IMR-90 (cell line): Measurements from ENCODE around the gene ZFYVE28. TPM values are rescaled to one million over a fixed set of nuclear protein-coding genes. Genes with fewer than 3 reads are reported as not detected.

Experiments
- ATAC-seq: fragments of 200-7000 bp; cut with Tn5 transposase; 2 replicates; pipeline ENCODE4 v1.9.1; 2020; ENCODE audit warnings: low read depth, mild to moderate bottlenecking, moderate library complexity
- BruUV-seq: library from RNA; stranded (reverse); fragments of 400-500 nt; replicated peaks from 2 replicates; lab custom pipeline; 2021; lab: Mats Ljungman, UMichigan
- CTCF ChIA-PET: fragments of 300-600 bp; formaldehyde crosslinking; extraction: SDS; loops from one replicate; lab custom pipeline; 2021; ENCODE audit warnings: antibody characterized with exemption; lab: Yijun Ruan, JAX
- POLR2A ChIA-PET: fragments of 300-600 bp; sonication (Branson Sonifier 250); formaldehyde crosslinking; loops from one replicate; lab custom pipeline; 2022; ENCODE audit warnings: antibody characterized with exemption; ENCODE audit not compliant: unreplicated experiment; lab: Charles Lee
- DNase-seq: peaks from one replicate; pipeline ENCODE4 v3.0.0; 2013
- H2AFZ ChIP-seq: replicated peaks from 2 replicates; pipeline ENCODE3; 2013; ENCODE audit warnings: low read length, mild to moderate bottlenecking; ENCODE audit not compliant: poor library complexity
- H2AK5ac ChIP-seq: 2 replicates; pipeline ENCODE4 v1.6.1; 2013; ENCODE audit warnings: low read depth, low read length, inconsistent platforms
- H2AK9ac ChIP-seq: replicated peaks from 2 replicates; pipeline ENCODE3; 2013; ENCODE audit warnings: mild to moderate bottlenecking, low read depth, low read length, moderate library complexity; ENCODE audit not compliant: poor library complexity
- H2BK120ac ChIP-seq: 2 replicates; pipeline ENCODE4 v1.6.1; 2013; ENCODE audit warnings: low read depth, low read length, inconsistent platforms
- H2BK15ac ChIP-seq: 3 replicates; pipeline ENCODE4 v1.6.1; 2013; ENCODE audit warnings: low read depth, low read length, inconsistent platforms
- H2BK20ac ChIP-seq: 2 replicates; pipeline ENCODE4 v1.6.1; 2013; ENCODE audit warnings: low read depth, mild to moderate bottlenecking, inconsistent platforms, low read length, moderate library complexity
- H2BK5ac ChIP-seq: 2 replicates; pipeline ENCODE4 v1.6.1; 2013; ENCODE audit warnings: mild to moderate bottlenecking, low read depth, low read length, inconsistent platforms; ENCODE audit not compliant: poor library complexity, severe bottlenecking
- H3K14ac ChIP-seq: replicated peaks from 2 replicates; pipeline ENCODE4 v1.6.1; 2013; ENCODE audit warnings: low read depth, low read length, inconsistent platforms
- H3K18ac ChIP-seq: 2 replicates; pipeline ENCODE4 v1.6.1; 2013; ENCODE audit warnings: low read depth, low read length, control low read depth
- H3K23ac ChIP-seq: 2 replicates; pipeline ENCODE4 v1.6.1; 2013; ENCODE audit warnings: low read depth, low read length, inconsistent platforms
- H3K27ac ChIP-seq: 2 replicates; pipeline ENCODE4 v1.5.1; 2013; ENCODE audit warnings: mild to moderate bottlenecking, control low read depth, low read length; ENCODE audit not compliant: insufficient read depth
- H3K27me3 ChIP-seq: 2 replicates; pipeline ENCODE4 v1.6.1; 2013; ENCODE audit warnings: low read length; ENCODE audit not compliant: control insufficient read depth, insufficient read depth
- H3K36me3 ChIP-seq: 2 replicates; pipeline ENCODE4 v1.6.1; 2013; ENCODE audit warnings: low read length, mixed read lengths; ENCODE audit not compliant: control insufficient read depth, insufficient read depth
- H3K4ac ChIP-seq: 2 replicates; pipeline ENCODE4 v1.6.1; 2013; ENCODE audit warnings: low read depth, low read length, inconsistent platforms
- H3K4me1 ChIP-seq: 2 replicates; pipeline ENCODE4 v1.6.1; 2013; ENCODE audit warnings: low read length, mixed read lengths; ENCODE audit not compliant: control insufficient read depth, insufficient read depth
- H3K4me2 ChIP-seq: 2 replicates; pipeline ENCODE4 v1.6.1; 2013; ENCODE audit warnings: low read depth, mild to moderate bottlenecking, control low read depth, low read length, moderate library complexity
- H3K4me3 ChIP-seq: 2 replicates; pipeline ENCODE4 v1.5.1; 2013; ENCODE audit warnings: low read depth, mild to moderate bottlenecking, control low read depth, low read length, moderate library complexity; ENCODE audit not compliant: insufficient read depth
- H3K56ac ChIP-seq: 2 replicates; pipeline ENCODE4 v1.6.1; 2013; ENCODE audit warnings: low read length, inconsistent platforms; ENCODE audit not compliant: insufficient read depth; ENCODE audit errors: extremely low read depth
- H3K79me1 ChIP-seq, 2 experiments: 2 replicates each; pipeline ENCODE4 v1.6.1; 2013; ENCODE audit warnings: low read length in 2 of 2, inconsistent platforms in 1 of 2, low read depth in 1 of 2
- H3K9ac ChIP-seq: 2 replicates; pipeline ENCODE4 v1.6.1; 2013; ENCODE audit warnings: low read depth, low read length, control low read depth
- H3K9me1 ChIP-seq: 2 replicates; pipeline ENCODE4 v1.6.1; 2013; ENCODE audit warnings: low read length, inconsistent platforms; ENCODE audit not compliant: insufficient read depth
- H3K9me3 ChIP-seq: 2 replicates; pipeline ENCODE4 v1.6.1; 2013; ENCODE audit warnings: low read length; ENCODE audit not compliant: control insufficient read depth, insufficient read depth
- H4K20me1 ChIP-seq: 2 replicates; pipeline ENCODE4 v1.6.1; 2013; ENCODE audit warnings: low read length, inconsistent platforms; ENCODE audit not compliant: insufficient read depth
- H4K5ac ChIP-seq: 2 replicates; pipeline ENCODE4 v1.6.1; 2013; ENCODE audit warnings: mild to moderate bottlenecking, low read depth, low read length, control low read depth
- H4K8ac ChIP-seq, 2 experiments: 2 replicates each; pipeline ENCODE4 v1.6.1; 2013; ENCODE audit warnings: low read depth in 2 of 2, low read length in 2 of 2, control low read depth in 1 of 2, inconsistent platforms in 1 of 2
- H4K91ac ChIP-seq: 2 replicates; pipeline ENCODE4 v1.6.1; 2013; ENCODE audit warnings: low read depth, low read length, inconsistent platforms; ENCODE audit not compliant: insufficient read depth
- BHLHE40 ChIP-seq: fragments of 150-350 bp; IDR thresholded peaks from 2 replicates; pipeline ENCODE4 v1.6.1; 2016; ENCODE audit warnings: mild to moderate bottlenecking, low read depth, low read length
- CEBPB ChIP-seq: IDR thresholded peaks from 2 replicates; pipeline ENCODE4 v1.6.1; 2012; ENCODE audit warnings: low read depth, low read length, improper control_type of control experiment
- CHD1 ChIP-seq: IDR thresholded peaks from 2 replicates; pipeline ENCODE4 v1.6.1; 2012; ENCODE audit warnings: low read depth, low read length, improper control_type of control experiment
- CTCF ChIP-seq: conservative IDR thresholded peaks from 2 replicates; pipeline ENCODE4 v1.5.1; 2012; ENCODE audit warnings: mild to moderate bottlenecking, low read depth, low read length, improper control_type of control experiment
- FOS ChIP-seq: fragments of 150-350 bp; IDR thresholded peaks from 2 replicates; pipeline ENCODE4 v1.6.1; 2016; ENCODE audit warnings: low read depth, low read length
- MAFK ChIP-seq: IDR thresholded peaks from 2 replicates; pipeline ENCODE4 v1.6.1; 2012; ENCODE audit warnings: low read depth, low read length, improper control_type of control experiment
- MAZ ChIP-seq: IDR thresholded peaks from 2 replicates; pipeline ENCODE4 v1.6.1; 2012; ENCODE audit warnings: low read depth, mild to moderate bottlenecking, low read length, improper control_type of control experiment, moderate library complexity, borderline replicate concordance
- MXI1 ChIP-seq: IDR thresholded peaks from 2 replicates; pipeline ENCODE4 v1.6.1; 2012; ENCODE audit warnings: low read depth, mild to moderate bottlenecking, low read length, moderate library complexity, borderline replicate concordance
- NFE2L2 ChIP-seq: fragments of 150-350 bp; IDR thresholded peaks from 2 replicates; pipeline ENCODE4 v1.6.1; 2016; ENCODE audit warnings: low read depth, mild to moderate bottlenecking, low read length
- RAD21 ChIP-seq: IDR thresholded peaks from 2 replicates; pipeline ENCODE4 v1.6.1; 2012; ENCODE audit warnings: low read length, improper control_type of control experiment
- RCOR1 ChIP-seq: IDR thresholded peaks from 2 replicates; pipeline ENCODE4 v1.6.1; 2012; ENCODE audit warnings: mild to moderate bottlenecking, low read length, improper control_type of control experiment; ENCODE audit not compliant: insufficient replicate concordance
- RFX5 ChIP-seq: IDR thresholded peaks from 2 replicates; pipeline ENCODE4 v1.8.0; 2012; ENCODE audit warnings: low read depth, mild to moderate bottlenecking, low read length, moderate library complexity
- SMC3 ChIP-seq: fragments of 150-350 bp; IDR thresholded peaks from 2 replicates; pipeline ENCODE4 v1.6.1; 2016; ENCODE audit warnings: low read depth, mild to moderate bottlenecking, antibody characterized with exemption, low read length, moderate library complexity
- WGBS, 2 experiments: methylation state at CpG; one replicate each; pipeline versions ENCODE4 v1.1.5 to v1.1.7; 2013; ENCODE audit warnings: missing lambda C conversion rate in 2 of 2; ENCODE audit not compliant: insufficient read length in 1 of 2; ENCODE audit errors: extremely low coverage in 2 of 2; 5-methylcytosine and 5-hydroxymethylcytosine counted together
- dilution Hi-C: fragments of 300-500 bp; cut with HindIII; formaldehyde crosslinking; loops from one replicate; pipeline ENCODE4 v1.14.3; 2018; ENCODE audit warnings: low sequenced_read_pairs; ENCODE audit not compliant: unreplicated experiment
- in situ Hi-C: fragments of 300-500 bp; cut with MboI; formaldehyde crosslinking; loops from 3 replicates; pipeline ENCODE4 v1.14.3; 2019; ENCODE audit warnings: low sequenced_read_pairs, inconsistent platforms, mixed read lengths
- intact Hi-C: fragments of 100-400 bp; cut with micrococcal nuclease; formaldehyde crosslinking; loops from 2 replicates; pipeline ENCODE4 v1.10.0; 2022
- polyA plus RNA-seq, 3 experiments: library from polyadenylated mRNA; depleted of rRNA; stranded (reverse); fragments of >200 nt; gene quantifications; 2 replicates each; pipeline ENCODE4 v1.2.3, GENCODE V29; 2012; ENCODE audit warnings: low replicate concordance in 1 of 3
- total RNA-seq: library from RNA; depleted of rRNA; stranded (reverse); fragments of >200 nt; gene quantifications from 2 replicates; pipeline ENCODE4 v1.2.3, GENCODE V29; 2012
- TF ChIP-seq, protein P1 (sequence below): fragments of 150-350 bp; IDR thresholded peaks from 2 replicates; pipeline ENCODE4 v1.6.1; 2016; ENCODE audit warnings: low read depth, mild to moderate bottlenecking, low read length, moderate library complexity, borderline replicate concordance
- TF ChIP-seq, protein P2 (sequence below): fragments of 150-350 bp; IDR thresholded peaks from 2 replicates; pipeline ENCODE4 v1.6.1; 2017; ENCODE audit warnings: mild to moderate bottlenecking, antibody characterized with exemption, low read length, low read depth

Gene ZFYVE28
- total and polyA plus RNA-seq, 2 of the 4 experiments (the other 2 are of a cell fraction), result 0.36 to 1.2 TPM

DNA sequence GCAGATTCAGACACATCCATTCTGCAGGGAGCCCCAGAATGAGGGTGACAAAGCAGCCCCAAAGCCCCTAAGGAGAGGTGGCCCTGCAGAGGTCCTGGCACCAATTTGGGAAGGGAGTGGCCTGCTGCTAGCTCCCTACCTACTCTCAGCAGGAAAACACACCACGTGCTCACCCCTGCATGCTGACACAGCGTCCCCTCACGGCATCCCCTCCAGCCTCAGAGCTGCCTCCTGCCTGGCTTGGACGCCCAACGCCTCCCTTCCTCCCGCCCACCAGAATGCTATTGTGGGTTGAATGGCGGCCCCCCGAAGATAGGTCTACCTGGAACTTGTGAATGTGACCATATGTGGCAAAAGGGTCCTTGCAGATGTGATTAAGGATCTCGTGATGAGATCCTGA lies 28.8 kb downstream of the ZFYVE28 start:
- Histone ChIP-seq H3K14ac (no peak overlapping the region), H2BK120ac (no peak overlapping the region), H2BK15ac (no peak overlapping the region), H3K27ac (no peak overlapping the region), H2BK5ac (no peak overlapping the region), H3K4me3 (no peak overlapping the region), H3K9me3 (no peaks in the 10 kb centered on the region), H3K27me3 (peaks cover 68% of the 10 kb centered on the region), H3K9me1 (no peaks in the 10 kb centered on the region), H3K4ac (no peak overlapping the region), H2AFZ (no peak overlapping the region), H3K4me1 (no peaks in the 10 kb centered on the region; the same call in 1 of the 2 replicates), H3K4me2 (no peak overlapping the region), H4K20me1 (no peaks in the 10 kb centered on the region), H3K56ac (no peak overlapping the region), H2BK20ac (no peak overlapping the region), H3K18ac (no peak overlapping the region), H3K36me3 (no peaks in the 10 kb centered on the region), H4K91ac (no peak overlapping the region), H3K23ac (no peak overlapping the region), H4K8ac (no peak overlapping the region), H2AK9ac (no peak overlapping the region), H3K79me1 (no peaks in the 10 kb centered on the region), H4K5ac (no peak overlapping the region), H2AK5ac (no peak overlapping the region), H3K9ac (no peak overlapping the region)
- no peak for TF ChIP-seq CHD1
- TF ChIP-seq, protein P1, sequence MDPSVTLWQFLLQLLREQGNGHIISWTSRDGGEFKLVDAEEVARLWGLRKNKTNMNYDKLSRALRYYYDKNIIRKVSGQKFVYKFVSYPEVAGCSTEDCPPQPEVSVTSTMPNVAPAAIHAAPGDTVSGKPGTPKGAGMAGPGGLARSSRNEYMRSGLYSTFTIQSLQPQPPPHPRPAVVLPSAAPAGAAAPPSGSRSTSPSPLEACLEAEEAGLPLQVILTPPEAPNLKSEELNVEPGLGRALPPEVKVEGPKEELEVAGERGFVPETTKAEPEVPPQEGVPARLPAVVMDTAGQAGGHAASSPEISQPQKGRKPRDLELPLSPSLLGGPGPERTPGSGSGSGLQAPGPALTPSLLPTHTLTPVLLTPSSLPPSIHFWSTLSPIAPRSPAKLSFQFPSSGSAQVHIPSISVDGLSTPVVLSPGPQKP, result no peak
- no peak for TF ChIP-seq MAZ
- no peak for TF ChIP-seq CTCF
- no peak for TF ChIP-seq RCOR1
- no peak for TF ChIP-seq MXI1
- no peak for TF ChIP-seq MAFK
- no peak for TF ChIP-seq CEBPB
- TF ChIP-seq, protein P2, sequence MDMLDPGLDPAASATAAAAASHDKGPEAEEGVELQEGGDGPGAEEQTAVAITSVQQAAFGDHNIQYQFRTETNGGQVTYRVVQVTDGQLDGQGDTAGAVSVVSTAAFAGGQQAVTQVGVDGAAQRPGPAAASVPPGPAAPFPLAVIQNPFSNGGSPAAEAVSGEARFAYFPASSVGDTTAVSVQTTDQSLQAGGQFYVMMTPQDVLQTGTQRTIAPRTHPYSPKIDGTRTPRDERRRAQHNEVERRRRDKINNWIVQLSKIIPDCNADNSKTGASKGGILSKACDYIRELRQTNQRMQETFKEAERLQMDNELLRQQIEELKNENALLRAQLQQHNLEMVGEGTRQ, result no peak
- no peak for TF ChIP-seq NFE2L2
- no peak for TF ChIP-seq SMC3
- no peak for TF ChIP-seq RAD21
- TF ChIP-seq BHLHE40, result no peak
- no peak for TF ChIP-seq FOS
- no peak for TF ChIP-seq RFX5
- dilution Hi-C loops, result no loop called here
- in situ Hi-C loops, result no loop called here
- ChIA-PET POLR2A (no interaction called here), CTCF (no interaction called here)
- WGBS, 2 experiments, result 72% methylated on average over 2 of the region's 9 CpGs; no CpG with 5 or more reads in 1 of the 2 experiments
- intact Hi-C loops, result no loop called here
- DNase-seq (no peak), ATAC-seq (no peak)
- no TSS peak for BruUV-seq
